GM21529 (cell line): ENCODE measurements around the gene HOXC11.

ENCODE experiments used
- ATAC-seq: cut with Tn5 transposase; IDR thresholded peaks from one replicate; pipeline ENCODE4 v1.9.1; 2021; ENCODE audit not compliant: unreplicated experiment

The HOXC11 gene

GRCh38 chr12:53996240-53997203 is 23.6 kb downstream of the HOXC11 start:
- ATAC-seq: no peak

- no peak for ATAC-seq
Measured at GRCh38 chr12:53997204-53998109, 24.5 kb downstream of the HOXC11 start.

GRCh38 chr12:53998110-53998899 is 25.4 kb downstream of the HOXC11 start:
- ATAC-seq: no peak

DNA sequence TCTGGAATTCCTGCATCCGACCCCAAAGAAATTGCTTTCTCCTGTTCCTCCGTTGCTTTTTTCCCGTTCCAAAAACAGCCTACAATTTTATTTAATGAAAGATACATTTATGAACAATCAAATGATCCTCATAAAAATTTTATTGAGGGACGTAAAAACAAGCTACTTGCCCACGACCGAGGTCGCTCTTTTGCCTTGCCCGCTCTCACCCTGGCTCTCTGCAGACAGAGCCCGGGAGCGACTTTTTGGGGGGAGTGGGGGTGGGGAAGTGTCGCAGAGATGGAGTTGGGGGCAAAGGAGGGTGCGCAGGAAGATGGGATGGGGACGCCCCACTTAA is 25.9 kb downstream of the HOXC11 start:
- no peak for ATAC-seq

DNA sequence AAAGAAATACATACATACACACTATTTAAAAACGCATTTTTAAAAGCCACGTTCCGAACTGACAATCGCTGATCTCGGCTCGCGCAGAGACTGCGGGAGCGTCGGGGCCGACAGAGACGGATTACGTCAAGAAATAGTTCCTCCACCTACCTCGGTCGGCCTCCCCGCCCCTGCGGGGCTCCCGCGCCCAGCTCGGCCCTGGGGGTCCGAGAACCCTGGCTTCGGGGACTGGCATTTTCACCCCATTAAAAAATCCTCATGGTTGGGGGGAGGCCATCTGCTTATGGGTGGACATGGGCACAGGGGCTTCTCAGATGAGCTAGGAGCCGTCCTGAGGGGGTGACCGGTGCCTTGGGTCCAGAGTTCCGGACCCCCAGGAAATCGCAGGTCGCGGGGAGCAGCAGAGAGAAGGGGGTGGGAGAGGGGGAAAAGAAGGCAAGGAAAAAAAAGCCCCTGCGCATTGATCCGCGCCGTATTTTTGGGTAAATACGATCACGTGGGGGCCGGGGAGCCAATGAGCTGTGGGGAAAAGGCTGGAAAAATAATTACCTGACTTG is 26.7 kb downstream of the HOXC11 start:
- no peak for ATAC-seq

- ATAC-seq: no peak
Measured at GRCh38 chr12:54000116-54001114, 27.5 kb downstream of the HOXC11 start, which contains the start of gene HOXC9. Gene HOXC9, plus strand, starts transcription at chr12:54000161. Its CDS starts 28 bp downstream, at chr12:54000189.

DNA sequence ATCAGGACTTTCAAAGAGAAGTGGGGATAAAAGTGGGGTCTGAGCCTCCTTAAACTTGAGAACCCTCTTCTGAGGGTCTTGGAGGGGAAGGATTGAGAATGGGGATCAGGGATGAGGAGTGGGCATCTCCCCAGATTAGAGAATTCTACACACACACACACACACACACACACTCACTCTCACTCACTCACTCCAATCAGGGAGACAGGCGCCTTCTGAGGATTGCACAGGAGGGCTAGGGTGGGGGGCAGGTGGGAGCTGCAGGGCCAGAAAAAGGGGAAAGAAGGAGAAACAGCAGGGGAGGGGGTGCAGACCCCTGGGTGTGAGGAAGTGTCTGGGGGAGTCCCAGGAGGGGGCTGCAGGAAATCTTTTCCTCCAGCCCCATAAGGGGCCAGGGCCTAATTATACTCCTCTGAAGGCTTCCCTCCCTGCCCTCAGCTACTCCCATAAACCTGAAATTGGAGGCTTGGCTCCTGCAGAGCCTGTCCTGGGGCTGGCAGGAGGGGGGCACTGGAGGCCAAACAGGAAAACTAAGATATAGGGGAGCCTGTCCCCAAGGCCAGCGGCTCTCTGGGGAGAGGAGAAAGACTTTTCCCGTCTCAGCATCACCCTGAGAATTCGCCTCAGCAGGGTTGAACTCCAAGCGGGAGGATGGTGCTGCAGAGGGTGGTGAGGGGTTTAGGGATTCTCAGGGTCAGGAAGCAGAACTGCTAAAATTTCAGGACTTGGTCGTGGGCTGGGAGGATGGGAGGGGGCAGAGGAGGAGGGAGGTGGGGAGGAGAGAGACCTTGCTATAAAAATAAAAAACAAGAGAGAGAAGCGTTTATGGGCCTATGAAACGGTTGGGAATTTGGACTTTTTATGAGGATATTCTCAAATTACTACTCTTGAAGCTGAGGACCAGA is 28.6 kb downstream of the HOXC11 start:
- no peak for ATAC-seq

- no peak for ATAC-seq
Measured at GRCh38 chr12:54002278-54002914, 29.5 kb downstream of the HOXC11 start.

GRCh38 chr12:54002915-54003389 is 30.0 kb downstream of the HOXC11 start:
- no peak for ATAC-seq

DNA sequence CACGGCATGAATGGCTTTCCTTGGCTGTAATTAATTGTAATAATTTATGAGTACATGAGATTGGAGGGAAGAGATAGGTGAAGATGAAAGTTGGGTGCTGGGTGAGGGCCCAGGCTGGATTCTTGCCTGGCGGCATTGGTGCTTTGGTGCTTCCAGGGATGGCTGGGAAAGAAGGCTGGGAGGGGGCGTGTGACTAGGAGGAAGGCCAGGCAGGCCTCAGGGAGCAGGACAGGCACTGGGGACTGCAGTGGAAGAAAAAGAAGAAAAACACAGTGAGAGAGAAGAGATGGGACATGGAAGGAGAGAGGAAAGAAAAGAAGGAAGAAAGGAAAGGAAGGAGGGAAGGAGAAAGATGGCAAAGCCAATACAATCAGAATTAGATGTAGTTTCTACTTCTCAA is 30.7 kb downstream of the HOXC11 start:
- ATAC-seq: no peak

DNA sequence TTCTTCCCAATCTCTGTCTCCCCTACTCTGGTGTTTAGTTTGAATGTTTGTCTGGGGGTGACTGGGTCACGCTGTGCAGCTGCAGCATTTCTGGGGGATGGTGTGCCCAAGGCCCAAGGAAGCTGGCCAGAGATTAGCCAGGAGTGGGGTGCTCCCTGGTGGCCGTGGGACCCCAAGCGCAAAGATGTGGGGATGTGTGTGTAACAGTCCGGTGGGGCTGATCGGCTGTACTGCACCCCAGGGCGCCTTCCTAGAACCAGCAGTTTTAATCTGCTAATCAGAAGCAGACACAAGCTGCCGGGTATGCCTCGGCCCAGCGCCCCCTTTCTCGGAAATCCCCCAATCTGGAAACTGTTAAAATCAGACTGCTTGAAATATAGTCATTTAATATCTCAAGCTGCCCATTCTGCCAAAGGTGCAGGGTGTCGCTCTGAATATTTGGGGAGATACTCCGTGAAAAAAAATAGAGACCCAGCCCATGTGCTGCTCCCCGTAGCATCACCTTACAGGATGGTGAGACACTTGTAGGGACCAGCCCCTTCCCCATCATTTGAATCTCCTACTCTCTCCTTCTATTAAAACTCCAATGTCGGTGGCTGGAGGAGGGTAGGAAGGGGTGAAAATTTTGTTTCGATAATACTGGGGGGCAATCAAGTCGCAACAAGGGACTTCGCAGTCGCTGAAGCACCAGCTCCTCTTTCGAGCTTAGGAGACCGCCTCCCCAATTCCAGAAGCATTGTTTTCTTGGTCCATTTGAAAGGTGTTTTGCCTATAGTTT is 31.3 kb downstream of the HOXC11 start:
- no peak for ATAC-seq

DNA sequence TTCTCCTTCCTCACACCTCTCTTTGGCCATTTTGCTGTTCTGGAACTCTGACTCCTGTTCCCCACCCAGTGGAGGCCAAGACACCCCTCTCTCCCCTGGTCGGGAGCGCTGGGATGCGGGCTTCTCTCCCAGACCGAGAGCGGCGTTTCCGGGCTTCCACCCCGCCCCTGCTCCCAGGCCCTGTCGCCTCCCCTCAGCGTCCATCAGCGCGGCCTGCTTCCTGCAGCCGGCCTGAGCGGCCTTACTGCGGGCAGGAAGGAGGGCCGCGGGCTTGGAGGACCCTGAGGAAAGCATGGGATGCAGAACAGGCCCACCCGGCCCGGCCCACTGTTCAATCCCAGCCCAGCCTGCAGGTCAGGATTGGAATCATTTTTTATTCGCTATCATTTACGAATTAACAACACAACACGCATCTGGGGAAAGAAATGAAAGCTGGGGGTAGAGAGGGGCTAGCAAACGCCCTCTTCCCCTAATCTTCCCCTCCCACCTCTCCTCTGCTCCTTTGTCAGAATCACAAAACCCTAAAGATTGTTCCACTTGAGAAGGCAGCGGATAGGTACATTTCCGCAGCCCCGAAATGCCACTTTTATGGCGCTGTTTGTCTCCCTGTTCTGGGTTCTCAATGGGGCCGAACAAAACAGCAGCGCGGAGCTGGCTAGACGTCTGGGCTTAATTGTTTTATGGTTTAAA is 32.1 kb downstream of the HOXC11 start:
- no peak for ATAC-seq

DNA sequence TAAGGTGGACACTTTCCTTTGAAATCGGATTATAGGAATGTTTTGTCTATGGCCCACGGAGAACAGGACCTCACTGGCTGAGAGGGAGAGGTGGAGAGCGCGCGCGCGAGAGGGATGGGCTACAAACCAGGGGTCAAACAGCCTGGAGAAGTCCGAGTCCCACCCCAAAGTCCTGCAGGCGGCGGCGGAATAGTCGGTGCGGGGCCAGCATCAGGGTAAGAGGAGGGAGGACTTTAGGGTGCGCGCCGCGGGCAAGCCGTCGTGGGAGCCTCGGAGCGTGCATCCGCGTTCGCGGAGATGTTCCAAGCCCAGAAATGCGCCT is 32.6 kb downstream of the HOXC11 start:
- no peak for ATAC-seq

- ATAC-seq: peak; percentile 84
Measured at GRCh38 chr12:54005853-54006558, 33.1 kb downstream of the HOXC11 start.

DNA sequence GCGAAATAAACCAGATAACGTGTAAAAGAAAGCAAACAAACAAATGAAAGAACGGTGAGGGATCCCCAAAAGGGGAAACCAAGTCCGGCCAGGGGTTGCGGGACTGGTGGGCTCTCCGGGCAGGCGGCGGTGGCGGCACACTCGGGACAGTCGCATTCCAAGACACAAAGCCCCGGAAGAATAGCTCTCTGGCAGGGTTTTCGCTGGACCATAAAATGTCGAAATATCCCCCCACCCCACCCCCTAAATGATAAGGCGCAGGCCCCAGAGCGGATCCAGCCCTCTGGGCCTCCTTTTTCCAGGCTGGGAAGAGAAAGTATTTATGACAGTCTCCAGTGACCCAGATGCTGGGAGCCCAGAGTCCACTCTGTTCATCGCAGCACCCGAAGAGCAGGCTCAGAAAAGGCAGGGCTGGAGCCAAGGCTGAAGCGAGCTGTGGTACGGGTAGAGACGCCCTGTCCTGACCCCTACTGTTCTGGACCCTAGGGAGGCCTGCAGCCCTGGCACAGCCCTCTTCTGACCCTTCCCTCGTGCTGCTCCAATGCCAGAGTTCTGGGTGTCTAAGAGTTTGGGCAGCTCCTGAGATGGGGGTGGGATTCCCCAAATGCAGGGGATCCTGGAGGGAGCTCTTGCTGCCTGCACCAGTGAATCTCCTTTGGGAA is 33.8 kb downstream of the HOXC11 start:
- no peak for ATAC-seq
